Fibroblast of skin of right biceps (primary cell): ENCODE data around the gene LINC01488.

Source experiments
- DNase-seq: peaks from one replicate; pipeline ENCODE4 v3.0.0-alpha.2; 2013

The LINC01488 gene

DNA sequence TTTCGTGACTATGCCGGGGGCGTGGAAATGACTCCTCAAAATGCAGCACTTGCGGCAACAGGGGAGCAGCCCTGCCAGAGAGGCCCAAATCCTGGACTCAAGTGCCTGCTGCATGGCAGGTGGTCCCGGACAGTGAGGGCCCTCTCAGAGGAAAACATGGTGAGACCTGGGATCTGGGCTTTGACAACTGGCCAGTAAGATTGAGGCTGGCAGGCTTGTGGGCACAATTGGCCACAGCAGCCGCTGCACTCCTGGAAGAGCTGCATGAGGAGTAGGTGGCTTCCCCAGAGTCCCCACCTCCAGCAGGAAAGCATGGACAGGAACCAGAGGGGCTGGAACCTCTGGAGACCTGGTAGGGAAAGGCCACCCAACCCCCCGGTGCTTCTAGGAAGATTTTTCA, 13.4 kb downstream of the LINC01488 start:
- DNase-seq, result no peak

DNA sequence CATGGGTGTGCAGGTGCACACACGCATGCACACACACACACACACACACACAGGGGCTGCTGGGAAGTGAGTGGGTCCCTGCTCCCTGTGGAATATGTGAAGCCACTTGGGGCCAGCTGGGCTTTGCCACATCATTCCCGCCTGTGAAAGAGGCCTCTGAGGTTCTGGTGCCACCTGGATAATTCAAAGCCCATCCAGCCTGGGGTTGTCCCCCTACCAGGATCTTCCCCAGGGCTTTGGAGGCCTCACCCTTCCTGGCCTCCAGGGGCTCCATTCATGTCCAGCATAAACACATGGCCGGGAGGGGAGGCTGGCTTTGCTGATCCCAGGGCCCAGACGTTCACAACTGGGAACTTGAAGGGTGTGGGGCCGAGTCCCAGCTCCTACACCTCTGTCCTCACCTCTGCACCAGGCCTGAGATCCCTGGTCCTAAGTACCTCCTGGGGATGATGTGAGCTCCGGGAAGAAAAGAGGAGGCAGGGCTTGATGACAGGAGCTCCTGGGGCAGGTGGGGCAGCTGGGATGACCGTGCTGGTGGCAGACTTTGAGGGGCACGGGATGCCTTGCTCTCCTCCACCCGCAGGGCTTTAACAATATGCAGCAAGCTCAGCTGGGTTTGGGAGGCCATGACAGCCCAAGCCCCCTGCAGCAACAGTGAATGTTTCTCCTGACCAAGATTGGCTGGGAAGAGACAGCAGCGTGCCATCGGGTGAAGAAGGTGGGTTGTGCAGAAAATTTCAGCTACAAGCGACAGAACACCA, 14.2 kb downstream of the LINC01488 start:
- DNase-seq, result no peak

DNA sequence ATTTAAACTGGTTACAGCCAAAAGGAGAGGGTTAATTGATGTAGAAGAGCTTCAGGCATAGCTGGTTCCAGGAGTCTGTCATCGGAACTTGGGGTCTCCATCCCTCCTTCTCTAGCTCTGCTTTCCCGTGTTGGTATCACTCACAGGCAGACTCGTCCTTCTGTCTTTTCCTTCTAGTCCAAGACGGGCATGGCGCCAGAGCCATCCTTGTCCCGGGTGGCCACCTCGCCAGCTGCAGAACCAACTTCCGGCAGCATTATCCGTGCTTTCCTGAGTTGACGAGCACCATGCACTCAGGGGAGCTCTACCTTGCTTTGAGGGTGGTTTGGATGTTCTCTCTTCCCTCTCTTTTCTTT, 14.7 kb downstream of the LINC01488 start:
- DNase-seq, result no peak

DNA sequence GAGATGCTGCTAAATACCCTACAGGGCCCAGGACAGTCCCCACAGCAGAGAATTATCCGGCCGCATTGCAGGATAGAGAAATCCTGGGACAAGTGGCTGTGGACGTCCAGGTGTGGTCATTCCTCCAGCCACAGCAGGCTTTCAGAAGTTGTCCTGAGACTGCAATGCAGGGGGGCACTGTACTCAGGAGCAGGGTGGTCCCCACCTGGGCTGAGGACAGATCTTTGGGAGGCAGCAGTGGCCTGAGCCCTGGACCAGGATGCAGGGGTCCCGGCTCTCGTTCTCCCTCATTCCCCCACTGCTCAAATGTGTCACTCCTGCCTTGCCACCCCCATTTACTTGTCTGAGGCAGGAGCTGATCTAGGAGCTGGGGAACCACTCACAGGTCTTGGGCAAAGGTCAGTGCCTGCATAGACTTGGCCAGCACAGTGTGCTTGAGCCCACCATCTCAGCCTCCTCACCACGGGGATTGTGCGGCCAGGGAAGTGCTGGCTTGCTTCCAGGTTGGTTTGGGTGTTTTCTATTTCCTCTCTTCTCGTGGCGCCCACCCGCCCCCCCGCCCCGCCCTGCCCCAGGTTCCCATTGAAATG, 15.3 kb downstream of the LINC01488 start:
- DNase-seq, result no peak

DNA sequence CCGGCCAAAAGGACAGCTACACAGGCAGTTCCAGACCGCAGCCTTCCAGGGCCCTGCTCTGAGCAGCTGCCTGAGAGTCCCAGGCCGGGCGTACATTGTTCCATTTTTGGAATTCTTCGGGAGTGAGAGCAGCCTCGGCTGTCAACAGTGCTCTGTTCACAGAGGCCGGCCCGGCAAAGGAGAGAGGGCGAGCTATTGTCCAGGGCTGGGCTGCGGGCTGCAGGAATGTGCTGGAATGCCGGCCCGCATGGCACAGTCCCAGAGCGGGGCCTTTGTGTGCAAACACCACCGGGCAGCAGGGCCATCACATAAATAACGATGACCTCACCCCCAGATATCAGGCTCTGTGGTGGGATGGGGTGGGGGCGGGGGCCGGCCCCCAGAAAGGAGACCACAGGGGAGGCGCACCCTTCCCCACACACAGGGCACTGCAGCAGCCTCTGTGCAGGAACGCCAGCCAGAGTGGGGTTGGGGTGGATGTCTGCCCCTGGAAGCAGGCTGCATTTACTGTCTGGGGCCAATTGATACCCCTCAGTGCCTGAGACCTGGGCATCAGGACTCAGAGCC, 15.8 kb downstream of the LINC01488 start:
- peak; percentile 97 for DNase-seq

DNA sequence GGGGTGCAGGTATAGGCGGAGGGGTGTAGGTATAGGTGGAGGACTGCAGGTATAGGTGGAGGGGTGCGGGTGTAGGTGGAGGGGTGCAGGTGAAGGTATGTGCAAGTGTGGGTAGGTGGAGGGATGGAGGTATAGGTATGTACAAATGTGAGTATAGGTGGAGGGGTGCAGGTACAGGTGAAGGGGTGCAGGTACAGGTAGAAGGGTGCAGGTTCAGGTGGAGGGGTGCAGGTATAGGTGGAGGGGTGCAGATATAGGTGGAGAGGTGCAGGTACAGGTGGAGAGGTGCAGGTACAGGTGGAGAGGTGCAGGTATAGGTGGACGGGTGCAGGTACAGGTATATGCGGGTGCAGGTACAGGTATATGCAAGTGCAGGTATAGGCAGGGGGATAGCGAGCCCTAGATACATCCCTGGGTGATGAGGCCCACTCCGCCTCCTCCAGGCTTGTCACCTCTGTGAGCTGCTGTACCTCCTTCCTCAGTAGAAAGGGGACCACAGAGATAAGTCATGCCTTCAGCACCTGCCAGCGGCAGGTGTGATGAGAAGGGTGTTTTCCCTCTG, 17.2 kb downstream of the LINC01488 start:
- no peak for DNase-seq

DNA sequence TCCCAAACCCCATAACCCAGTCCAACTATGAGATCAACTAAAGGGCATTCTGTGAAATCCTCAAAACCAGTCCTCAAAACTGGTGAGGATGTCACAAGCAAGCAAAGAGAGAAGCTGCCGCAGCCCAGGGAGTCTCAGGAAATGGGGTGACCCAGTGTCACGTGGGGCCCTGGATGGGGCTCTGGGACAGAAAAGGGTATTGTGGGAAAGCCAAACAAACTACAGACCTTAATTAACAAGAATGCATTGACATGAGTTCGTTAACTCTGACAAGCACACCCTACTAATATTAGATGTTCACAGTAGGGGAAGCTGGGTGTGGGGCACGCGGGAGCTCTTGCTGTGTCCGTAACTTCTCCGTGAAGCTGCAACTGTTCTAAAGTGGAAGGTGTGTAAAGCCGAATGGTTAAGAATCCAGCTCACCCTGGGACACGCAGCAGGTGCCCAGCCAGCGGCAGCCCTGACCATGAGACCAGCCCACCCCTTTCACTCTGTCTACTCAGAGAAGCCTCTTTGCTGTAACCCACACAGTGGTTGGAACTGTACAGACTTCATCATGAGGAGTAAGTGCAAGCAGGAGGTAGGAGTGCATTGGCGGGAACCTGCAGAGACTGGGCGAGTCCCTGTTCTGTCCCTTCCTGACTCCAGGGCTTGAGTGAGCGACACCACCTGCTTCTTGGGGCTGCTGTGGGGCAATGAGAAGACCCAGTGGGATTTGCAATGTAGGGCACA, 17.9 kb downstream of the LINC01488 start:
- no peak for DNase-seq

DNA sequence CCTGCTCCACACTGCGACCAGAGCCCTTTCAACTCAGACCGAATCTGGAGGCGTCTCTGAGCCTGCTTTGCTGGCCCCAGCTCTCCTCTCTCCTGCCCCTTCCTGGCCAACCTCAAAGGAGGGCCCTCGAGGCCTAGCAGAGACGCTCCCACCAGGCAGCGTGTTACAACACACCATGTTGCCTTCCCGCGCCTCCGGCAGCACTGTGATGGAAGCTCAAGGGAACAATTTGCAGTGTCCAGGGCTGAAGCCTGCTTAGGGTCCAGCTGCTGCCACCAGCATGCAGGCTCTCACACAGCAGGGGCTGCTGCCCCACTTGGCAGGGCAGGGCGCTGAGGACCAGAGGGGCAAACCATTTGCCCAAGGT, 18.4 kb downstream of the LINC01488 start:
- DNase-seq, result no peak

DNA sequence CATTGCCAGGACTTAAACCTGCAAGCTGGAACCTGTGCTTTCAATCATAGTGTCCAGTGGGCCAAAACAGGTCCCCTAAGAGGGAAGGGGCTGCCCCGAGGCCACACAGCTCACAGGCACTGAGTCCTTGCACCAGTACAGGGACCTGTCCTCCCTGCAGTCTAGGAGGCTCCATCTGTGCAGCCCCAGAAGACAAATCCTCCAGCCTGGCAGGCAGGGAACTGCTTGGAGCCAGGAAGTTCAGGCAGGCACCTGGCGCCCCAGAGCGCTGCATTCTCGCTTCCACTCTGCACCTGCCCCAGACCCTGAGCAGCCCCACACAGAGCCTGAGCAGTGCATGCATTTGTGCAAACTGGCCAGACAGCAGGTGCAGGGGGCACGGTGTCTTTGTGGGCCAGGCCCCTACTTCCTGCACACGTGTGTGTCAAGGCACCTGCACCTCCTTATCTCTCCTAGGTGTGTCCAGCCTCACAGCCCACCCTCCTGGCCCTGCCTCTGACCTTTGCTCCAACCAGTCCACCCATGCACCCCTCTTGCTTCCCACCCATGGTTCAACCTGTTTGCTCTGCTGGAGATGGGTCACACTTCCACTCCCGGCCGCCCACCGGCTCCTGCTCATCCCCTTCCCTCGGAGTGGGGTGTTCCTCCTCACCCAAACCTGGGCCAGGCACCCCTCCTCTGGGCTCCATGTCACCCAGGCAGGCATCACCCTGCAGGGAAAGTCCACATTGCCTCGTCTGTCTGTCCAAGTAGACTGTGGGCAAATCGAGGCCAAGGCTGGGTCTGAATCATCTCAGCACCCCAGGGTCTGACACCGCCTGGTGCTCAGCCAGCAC, 19.0 kb downstream of the LINC01488 start:
- DNase-seq, result no peak

DNA sequence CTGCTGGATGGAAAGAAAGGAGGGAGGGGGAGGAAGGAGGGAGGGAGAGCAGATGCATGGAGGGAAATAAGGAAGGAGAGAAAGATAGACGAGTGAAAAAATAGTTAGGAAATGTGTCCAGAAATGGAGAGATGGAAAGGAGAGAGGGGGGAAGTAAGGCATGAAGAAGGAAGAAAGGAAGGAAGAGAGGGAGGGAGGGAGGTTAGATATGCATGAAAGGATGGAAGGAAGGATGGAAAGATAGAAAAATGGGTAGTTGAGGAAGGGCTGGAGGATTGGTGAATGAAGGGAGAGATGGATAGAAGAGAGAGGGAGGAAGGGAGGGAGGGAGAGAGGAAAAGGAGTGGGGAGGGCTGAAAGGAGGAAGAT, 19.6 kb downstream of the LINC01488 start:
- DNase-seq, result no peak

DNA sequence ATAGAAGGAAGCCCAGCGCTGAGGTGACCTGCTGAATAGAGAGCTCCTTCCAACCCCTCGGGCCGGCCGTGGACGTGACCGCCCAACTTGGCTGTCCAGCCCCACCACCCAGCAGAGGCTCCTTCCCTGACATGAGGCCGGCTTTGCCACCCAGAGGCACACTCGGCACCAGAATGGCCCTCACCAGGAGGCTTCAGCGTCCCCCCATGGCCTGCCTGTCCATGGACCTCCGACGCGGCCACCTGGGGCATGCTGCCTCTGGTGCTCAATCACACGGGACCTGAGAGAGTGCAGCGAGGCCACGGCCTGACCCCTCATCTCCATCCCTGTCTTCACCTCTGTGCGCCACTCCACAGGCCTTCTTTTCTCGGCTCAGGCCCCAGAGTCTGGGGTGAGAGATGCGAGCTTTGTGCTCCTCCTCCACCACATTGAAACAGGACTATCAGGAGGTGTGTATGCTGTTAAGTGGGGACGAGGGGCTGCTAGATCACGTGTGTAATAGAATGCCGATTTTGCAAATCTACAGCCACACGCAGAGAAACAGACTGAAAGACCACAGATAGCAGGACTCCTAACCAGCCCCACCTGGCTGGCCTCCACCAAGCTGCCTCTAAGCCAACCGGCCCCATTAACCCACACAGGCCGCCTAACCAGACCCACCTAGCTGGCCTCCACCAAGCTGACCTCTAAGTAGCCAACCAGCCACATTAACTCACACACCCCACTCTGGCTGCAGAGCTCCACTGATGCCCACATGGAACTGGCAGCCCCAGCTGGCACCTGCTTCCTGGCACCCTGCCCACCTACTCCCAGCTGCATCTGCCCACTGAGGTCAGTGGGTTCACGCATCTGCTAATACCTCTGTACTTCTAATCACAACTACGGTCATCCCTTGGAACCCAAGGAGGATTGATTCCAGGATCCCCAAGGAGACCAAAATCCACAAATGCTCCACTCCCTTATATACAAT, 20.7 kb downstream of the LINC01488 start:
- DNase-seq, result no peak

DNA sequence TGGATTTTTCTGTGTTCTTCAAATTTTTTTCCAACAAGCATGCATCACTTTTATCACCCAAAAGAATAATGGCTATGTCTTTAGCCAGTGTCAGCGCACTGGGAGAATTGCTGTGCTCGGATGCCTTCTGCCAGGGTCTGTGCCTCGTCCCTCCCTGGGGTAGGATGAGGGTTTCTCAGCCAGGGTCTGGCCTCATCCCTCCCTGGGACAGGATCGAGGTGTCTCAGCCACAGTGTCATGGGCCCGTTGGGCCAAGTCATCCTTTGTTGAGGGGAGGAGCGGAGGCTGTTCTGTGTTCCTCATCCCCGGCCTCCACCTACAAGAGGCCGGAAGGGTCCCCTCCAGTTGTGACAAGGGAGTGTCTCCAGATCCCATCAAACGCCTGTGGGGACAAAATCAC, 22.7 kb downstream of the LINC01488 start:
- DNase-seq, result no peak

DNA sequence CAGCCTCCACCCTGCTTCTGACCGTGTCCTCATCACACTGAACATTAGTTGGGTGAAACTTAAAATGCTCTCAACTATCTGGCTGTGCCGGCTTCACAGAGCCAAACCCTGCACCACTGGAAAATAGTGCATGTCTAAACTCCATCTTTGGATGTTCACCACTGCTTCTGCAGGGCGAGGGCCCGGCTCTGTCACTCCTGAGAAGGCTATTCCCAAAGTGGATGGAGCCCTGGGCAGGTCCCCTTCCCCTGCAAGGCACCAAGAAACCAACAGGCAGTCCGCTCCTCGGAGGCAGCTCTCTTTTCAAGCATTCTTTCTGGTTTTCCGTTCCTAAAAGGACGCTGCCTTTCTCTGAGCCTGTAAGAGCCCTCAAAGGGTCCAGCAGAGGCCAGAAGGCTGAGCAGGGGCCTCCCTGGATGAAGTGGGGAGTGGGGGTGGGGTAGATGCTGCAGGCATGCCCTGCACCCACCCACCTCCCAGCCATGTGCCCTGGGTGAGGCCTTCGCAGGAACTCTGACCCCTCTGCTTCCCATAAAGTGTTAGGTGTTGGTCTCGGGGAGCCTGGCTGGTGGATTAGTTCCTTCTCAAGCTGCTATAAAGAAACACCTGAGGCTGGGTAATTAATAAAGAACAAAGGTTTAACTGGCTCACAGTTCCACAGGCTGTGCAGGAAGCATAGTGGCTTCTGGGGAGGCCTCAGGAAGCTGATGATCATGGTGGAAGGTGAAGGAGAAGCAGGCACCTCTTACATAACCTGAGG, 23.3 kb downstream of the LINC01488 start:
- DNase-seq, result no peak

DNA sequence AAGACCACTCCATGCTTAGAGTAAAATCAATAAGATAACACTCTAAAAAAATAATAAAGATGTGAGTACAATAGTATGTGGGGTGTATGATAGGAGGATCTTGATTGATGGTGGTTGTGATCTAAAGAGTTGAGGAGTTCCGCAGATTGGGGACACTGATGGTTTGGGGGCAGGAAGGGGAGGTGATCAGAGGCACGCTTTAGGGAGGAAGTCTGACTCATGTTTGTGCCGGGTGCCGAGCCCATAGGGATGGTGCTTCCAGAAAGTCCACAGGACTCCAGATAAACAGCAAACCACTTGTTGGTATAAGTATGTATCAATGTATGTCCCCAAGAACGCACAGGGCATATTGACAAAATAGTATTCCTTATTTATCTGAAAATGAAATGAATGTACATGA, 27.5 kb downstream of the LINC01488 start:
- no peak for DNase-seq

DNA sequence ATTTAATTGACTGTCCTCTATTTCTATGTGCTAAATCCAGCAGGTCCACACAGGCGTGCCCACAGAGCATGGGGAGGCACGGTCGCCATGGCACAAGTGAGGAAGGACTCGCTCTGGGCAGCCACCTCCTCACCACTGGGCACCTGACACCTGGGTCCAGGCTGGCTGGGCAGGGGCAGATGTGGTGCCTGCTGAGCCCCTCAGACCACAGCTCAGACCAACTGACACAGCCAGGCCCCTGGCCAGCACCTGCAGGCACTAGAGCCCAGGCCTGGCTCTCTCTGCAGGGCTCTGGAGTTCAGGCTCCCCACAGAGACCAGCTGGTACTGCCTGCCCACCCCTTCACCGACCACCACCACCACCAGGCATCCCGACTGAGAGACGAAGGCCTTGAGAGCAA, 27.9 kb downstream of the LINC01488 start:
- no peak for DNase-seq

DNA sequence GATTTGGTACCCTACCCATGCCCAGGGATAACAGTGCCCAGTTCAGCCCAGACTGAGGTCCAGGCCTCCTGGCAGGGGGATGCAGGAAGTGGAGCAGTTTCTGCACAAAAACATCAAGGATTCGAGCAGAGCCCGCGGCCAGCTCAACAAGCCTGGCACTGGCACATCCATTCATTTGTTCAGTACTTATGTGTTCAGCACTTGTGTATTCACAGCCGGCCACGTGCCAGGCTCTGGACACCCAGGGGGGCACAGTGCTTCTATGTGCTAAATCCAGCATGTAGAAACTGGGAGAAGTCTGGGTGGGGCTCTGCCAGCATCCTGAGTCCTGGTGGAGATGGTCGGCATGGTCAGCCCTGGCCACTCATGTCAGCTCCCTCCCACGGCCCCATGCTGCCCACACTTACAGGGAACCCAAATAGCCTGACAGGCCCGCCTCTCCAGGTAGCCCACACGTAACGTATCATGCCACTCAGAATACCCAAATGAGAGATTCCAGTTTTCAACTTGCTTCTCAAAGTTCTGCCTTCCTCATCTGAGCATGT, 28.5 kb downstream of the LINC01488 start:
- no peak for DNase-seq

DNA sequence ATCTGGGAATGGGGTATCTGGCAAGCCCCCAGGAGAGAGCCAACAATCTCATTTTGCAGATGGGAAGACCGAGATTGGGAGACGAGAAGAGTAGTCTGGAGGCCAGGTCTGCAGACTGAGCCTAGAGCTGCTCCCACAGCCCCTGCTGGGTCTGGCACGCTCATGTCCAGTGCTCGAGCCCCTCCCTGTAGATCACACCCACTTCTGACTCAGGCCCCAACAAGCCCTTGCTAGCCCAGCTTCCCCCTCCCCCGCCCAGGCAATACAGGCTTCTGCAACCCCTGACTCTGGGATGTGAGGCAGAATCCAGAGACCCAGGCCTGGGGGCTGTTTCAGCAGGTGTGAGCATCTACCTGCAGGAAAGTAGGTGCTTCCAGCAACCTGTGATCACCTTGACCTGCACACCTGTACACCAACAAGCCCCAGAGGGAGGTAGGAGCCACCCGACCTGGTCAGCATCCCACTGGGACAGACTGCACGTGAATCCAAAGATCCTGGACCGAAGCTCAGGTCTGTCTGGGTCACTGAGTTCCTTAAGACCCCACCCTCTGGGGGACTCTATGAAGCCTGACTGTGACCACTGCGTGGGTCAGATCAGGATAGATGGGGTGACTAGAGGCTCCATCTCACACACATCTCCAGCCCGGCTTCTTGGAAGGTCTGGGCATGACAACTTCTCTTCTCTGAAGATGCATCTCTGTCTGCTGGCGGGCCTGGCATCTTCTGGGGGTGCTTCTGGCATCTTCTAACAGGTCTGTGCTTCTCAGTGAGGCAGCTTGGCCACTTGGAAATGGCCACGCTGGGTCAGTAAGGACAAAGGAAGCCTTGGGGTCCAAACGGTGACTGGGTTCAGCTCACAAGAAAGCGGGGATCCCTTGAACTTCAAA, 29.3 kb downstream of the LINC01488 start:
- DNase-seq, result peak; percentile 71

DNA sequence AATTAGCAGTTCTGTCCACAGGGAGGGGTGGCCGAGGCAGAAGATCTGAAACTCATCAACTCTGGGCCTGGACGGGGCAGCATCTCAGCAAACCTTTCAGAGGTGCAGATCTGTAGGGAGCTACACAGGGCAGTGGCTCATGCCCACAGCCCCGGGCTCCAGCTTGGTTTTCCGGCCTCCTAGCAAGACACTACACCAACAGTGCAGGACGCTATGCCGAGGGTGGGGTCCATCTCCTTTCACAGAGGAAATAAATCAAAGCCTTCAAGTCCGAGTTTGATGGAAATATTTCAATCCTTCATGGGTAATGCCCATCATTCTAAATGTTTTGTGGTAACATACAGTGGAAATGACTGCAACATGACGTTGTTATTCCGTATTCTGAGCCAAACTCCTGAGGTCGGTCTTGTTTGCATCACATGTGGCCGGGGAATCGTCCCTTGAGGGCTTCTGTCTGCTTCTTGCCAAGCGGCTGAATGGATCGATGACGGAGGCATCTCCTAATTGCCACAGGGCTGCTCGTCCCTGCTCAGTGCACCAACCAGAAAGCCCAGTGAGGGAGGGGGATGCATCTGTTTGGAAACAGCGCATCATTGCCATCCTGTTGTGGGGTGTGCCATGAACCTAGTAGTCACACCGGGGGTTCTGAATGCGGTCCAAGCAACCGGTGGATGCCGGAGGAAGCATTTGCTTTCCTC, 30.0 kb downstream of the LINC01488 start:
- DNase-seq, result peak; percentile 85

DNA sequence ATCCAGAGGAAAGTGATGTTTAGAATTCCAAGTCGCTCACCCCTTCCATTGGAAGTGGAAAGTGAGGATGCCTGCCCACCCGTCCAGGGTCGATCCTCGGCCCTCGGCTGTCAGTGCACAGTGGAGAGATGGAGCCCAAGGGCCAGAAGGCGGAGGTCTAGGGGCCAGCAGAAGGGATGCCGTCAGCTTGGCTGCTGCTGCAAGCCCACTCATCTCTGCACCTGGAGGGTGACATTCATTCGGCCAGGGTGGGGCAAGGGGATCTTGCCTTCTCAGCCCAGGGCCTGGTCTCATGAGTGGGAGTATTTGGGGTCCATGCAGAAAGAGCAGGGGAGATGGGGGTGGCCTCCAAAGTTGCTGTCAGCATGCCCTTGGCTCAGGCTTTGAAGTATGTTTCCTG, 30.7 kb downstream of the LINC01488 start:
- no peak for DNase-seq
